Keratinocyte (primary cell): Measurements from ENCODE around the gene SSBP2.

Experiments used
- CTCF ChIP-seq, 3 experiments: IDR thresholded peaks in 1 of 3; conservative IDR thresholded peaks in 1 of 3; optimal IDR thresholded peaks in 1 of 3; 2 replicates in 2 of 3; 3 replicates in 1 of 3; pipeline versions ENCODE3 to v1.5.1; 2011; ENCODE audit warnings: low read length in 3 of 3, mild to moderate bottlenecking in 3 of 3, moderate library complexity in 2 of 3, control low read depth in 1 of 3, inconsistent platforms in 1 of 3; ENCODE audit not compliant: insufficient read depth in 2 of 3; ENCODE audit errors: extremely low read depth in 1 of 3
- EZH2 ChIP-seq: IDR thresholded peaks from one replicate; pipeline ENCODE4 v1.6.1; 2012; ENCODE audit warnings: inconsistent platforms, mild to moderate bottlenecking, low read length, moderate library complexity

- no peak for TF ChIP-seq CTCF (optimal IDR thresholded peaks at IDR 0.05 in 1 of 3, IDR thresholded peaks at IDR 0.05 in 1 of 3, conservative IDR thresholded peaks at IDR 0.05 in 1 of 3; ENCODE audit: extremely low read depth in 1 of 3, insufficient read depth in 2 of 3, low read length in 3 of 3)
- no peak for TF ChIP-seq EZH2
Observed at GRCh38 chr5:81776258-81776657, 25.4 kb upstream of the SSBP2 start.
